ENCODE data around the gene RAE1.

Gene RAE1

GRCh38 chr20:57389695-57390603, 38.9 kb downstream of the RAE1 start:
- peak; percentile 80 for DNase-seq

- DNase-seq, result peak; percentile 77
Observed at GRCh38 chr20:57390604-57391438, 39.8 kb downstream of the RAE1 start, which contains the start of gene RBM38. TSS of gene RBM38 (plus strand) at chr20:57391396. CDS start at chr20:57391582, 186 bp downstream.

- DNase-seq, result peak; percentile 36
Observed at GRCh38 chr20:57391439-57392301, 40.6 kb downstream of the RAE1 start.

GRCh38 chr20:57392512-57393271, 41.6 kb downstream of the RAE1 start:
- DNase-seq, result peak; percentile 87

- no peak for DNase-seq
Observed at GRCh38 chr20:57393321-57394120, 42.5 kb downstream of the RAE1 start.

GRCh38 chr20:57394121-57395082, 43.3 kb downstream of the RAE1 start:
- DNase-seq, result no peak

GRCh38 chr20:57395111-57395966, 44.3 kb downstream of the RAE1 start:
- DNase-seq, result no peak

- DNase-seq, result no peak
Observed at GRCh38 chr20:57396212-57396983, 45.3 kb downstream of the RAE1 start.

GRCh38 chr20:57396984-57397692, 46.1 kb downstream of the RAE1 start:
- no peak for DNase-seq

- DNase-seq, result peak; percentile 66
Observed at GRCh38 chr20:57397693-57398108, 46.6 kb downstream of the RAE1 start.

- DNase-seq, result peak; percentile 92
Observed at GRCh38 chr20:57398231-57398821, 47.3 kb downstream of the RAE1 start.

GRCh38 chr20:57398901-57399535, 48.0 kb downstream of the RAE1 start:
- no peak for DNase-seq

GRCh38 chr20:57399587-57400155, 48.6 kb downstream of the RAE1 start:
- DNase-seq, result peak; percentile 57

GRCh38 chr20:57400231-57400701, 49.2 kb downstream of the RAE1 start:
- no peak for DNase-seq

- no peak for DNase-seq
Observed at GRCh38 chr20:57400821-57401564, 49.9 kb downstream of the RAE1 start.

Data from CD4-positive, alpha-beta T cell treated with Interleukin-12 subunit alpha and Interleukin-12 subunit beta, for 1 hour (primary cell).